H1 (cell line): ENCODE measurements around the gene CYB561. TPM values are rescaled to one million over a fixed set of nuclear protein-coding genes. Genes with fewer than 3 reads are reported as not detected.

Experiments used
- CBX5 ChIP-seq: fragments of 300-800, 300-1000 bp; sonication (generic); IDR thresholded peaks from 2 replicates; pipeline ENCODE4 v1.7.1; 2016; ENCODE audit warnings: antibody characterized with exemption, low read length, low read depth
- CREB1 ChIP-seq: IDR thresholded peaks from 2 replicates; pipeline ENCODE4 v1.6.1; 2012; ENCODE audit warnings: inconsistent platforms
- CTCF ChIP-seq, 3 experiments: IDR thresholded peaks; 1 replicate in 2 of 3; 2 replicates in 1 of 3; pipeline versions ENCODE4 v1.5.1 to v1.6.1; 2011; ENCODE audit warnings: low read length in 3 of 3, mild to moderate bottlenecking in 3 of 3, inconsistent platforms in 2 of 3, low read depth in 1 of 3, moderate library complexity in 1 of 3; ENCODE audit not compliant: insufficient read depth in 1 of 3; ENCODE audit errors: control extremely low read depth in 1 of 3
- HDAC2 ChIP-seq, 2 experiments: fragments of 300-600 bp in 1 of 2; sonication (generic) in 1 of 2; IDR thresholded peaks; 2 replicates each; pipeline ENCODE4 v1.6.1; 2011 to 2012; ENCODE audit warnings: low read depth in 2 of 2, low read length in 2 of 2, mild to moderate bottlenecking in 2 of 2, moderate library complexity in 2 of 2, borderline replicate concordance in 1 of 2, inconsistent platforms in 1 of 2
- NANOG ChIP-seq: IDR thresholded peaks from 2 replicates; pipeline ENCODE4 v1.6.1; 2011; ENCODE audit warnings: low read length, low read depth, mild to moderate bottlenecking, inconsistent platforms; ENCODE audit not compliant: insufficient read depth, poor library complexity, severe bottlenecking
- RFX5 ChIP-seq: IDR thresholded peaks from 2 replicates; pipeline ENCODE4 v1.6.1; 2011; ENCODE audit warnings: low read depth, low read length, improper control_type of control experiment, borderline replicate concordance
- SAP30 ChIP-seq: fragments of 300-600 bp; sonication (generic); IDR thresholded peaks from 2 replicates; pipeline ENCODE4 v1.7.1; 2012; ENCODE audit warnings: low read length, moderate library complexity, mild to moderate bottlenecking, inconsistent platforms; ENCODE audit not compliant: insufficient read depth, insufficient replicate concordance
- TBP ChIP-seq: IDR thresholded peaks from 2 replicates; pipeline ENCODE4 v1.6.1; 2011; ENCODE audit warnings: low read depth, low read length, improper control_type of control experiment
- polyA plus RNA-seq, 7 experiments: library from polyadenylated mRNA; depleted of rRNA in 3 of 7; stranded (reverse) in 5 of 7; unstranded in 2 of 7; fragments of >200 nt in 5 of 7; fragments of 200-250 nt in 2 of 7; gene quantifications; 1 replicate in 5 of 7; 2 replicates in 1 of 7; 4 replicates in 1 of 7; pipeline versions ENCODE4 v1.2.1 to v1.2.3, GENCODE V29; 2011 to 2013; ENCODE audit warnings: missing spikeins in 2 of 7, mixed read lengths in 2 of 7
- total RNA-seq: library from RNA; stranded (reverse); fragmentation: NEBNext Ultra II Directional; extraction: Animal tissue kit (Norgen Biotek cat#: 25700); gene quantifications from 2 replicates; pipeline ENCODE4 v1.2.1, GENCODE V29; 2021

CYB561 gene
- total and polyA plus RNA-seq, 2 of the 8 experiments (the other 6 are each of a cell fraction or from before 2014, with no cell fraction given), result 19.7 to 23.4 TPM

- TF ChIP-seq CBX5, result no peak
- no peak for TF ChIP-seq RFX5
- TF ChIP-seq CTCF (IDR thresholded peaks at IDR 0.05; ENCODE audit: control extremely low read depth in 1 of 3, insufficient read depth in 1 of 3, low read depth in 1 of 3, low read length in 3 of 3), result no peak
- no peak for TF ChIP-seq HDAC2 (IDR thresholded peaks at IDR 0.05; ENCODE audit: borderline replicate concordance in 1 of 2, low read depth in 2 of 2, low read length in 2 of 2)
- TF ChIP-seq SAP30, result no peak
- no peak for TF ChIP-seq CREB1
- no peak for TF ChIP-seq NANOG
- TF ChIP-seq TBP, result no peak
These were observed 46.0 kb upstream of the CYB561 start (continued) for GRCh38 chr17:63491977-63492618.
